HAP-1 (cell line): ENCODE measurements around the gene GGCX.

ENCODE experiments used
- DNase-seq, 2 experiments: peaks; one replicate each; pipeline ENCODE4 v3.0.0-alpha.2; 2016 to 2020; ENCODE audit warnings: low spot score in 2 of 2
- H3K27me3 ChIP-seq: fragments of 250-450 bp; sonication (Bioruptor Pico); 2 replicates; pipeline ENCODE4 v1.5.1; 2020; ENCODE audit warnings: low read depth, mild to moderate bottlenecking, moderate library complexity
- H3K36me3 ChIP-seq: fragments of 250-450 bp; sonication (Bioruptor Pico); replicated peaks from 2 replicates; pipeline ENCODE4 v1.5.1; 2020; ENCODE audit warnings: mild to moderate bottlenecking
- H3K4me1 ChIP-seq: fragments of 250-450 bp; sonication (Bioruptor Pico); 2 replicates; pipeline ENCODE4 v1.5.1; 2020; ENCODE audit warnings: mild to moderate bottlenecking
- H3K4me3 ChIP-seq: fragments of 250-450 bp; sonication (Bioruptor Pico); 2 replicates; pipeline ENCODE4 v1.5.1; 2020; ENCODE audit warnings: mild to moderate bottlenecking, moderate library complexity
- H3K9me3 ChIP-seq: fragments of 250-450 bp; sonication (Bioruptor Pico); 2 replicates; pipeline ENCODE4 v1.5.1; 2020; ENCODE audit warnings: mild to moderate bottlenecking, moderate library complexity
- in situ Hi-C: fragments of 300-500 bp; cut with MboI; formaldehyde crosslinking; loops from 3 replicates; pipeline ENCODE4 v1.14.3; 2020; ENCODE audit warnings: low sequenced_read_pairs, inconsistent platforms, mixed read lengths

Gene GGCX

GRCh38 chr2:85496436-85496835, 64.9 kb downstream of the GGCX start:
- peaks cover 11% of the 10 kb centered on the region for H3K4me1 ChIP-seq
- H3K9me3 ChIP-seq = no peaks in the 10 kb centered on the region
- no peaks in the 10 kb centered on the region for H3K27me3 ChIP-seq
- no peak overlapping the region for H3K4me3 ChIP-seq
- no peaks in the 10 kb centered on the region for H3K36me3 ChIP-seq
- no peak for DNase-seq
- in situ Hi-C loops = no loop called here
